Panc1 (cell line): ENCODE results near the gene CEP83.

Experiments used
- POLR2AphosphoS5 ChIP-seq: IDR thresholded peaks from 2 replicates; pipeline ENCODE4 v1.6.1; 2012; ENCODE audit warnings: mild to moderate bottlenecking, low read depth, low read length, moderate library complexity
- SIN3A ChIP-seq: IDR thresholded peaks from 2 replicates; pipeline ENCODE4 v1.6.1; 2012; ENCODE audit warnings: low read depth, mild to moderate bottlenecking, low read length, moderate library complexity, borderline replicate concordance; ENCODE audit not compliant: insufficient read depth
- TCF7L2 ChIP-seq: IDR thresholded peaks from 2 replicates; pipeline ENCODE4 v1.6.1; 2011; ENCODE audit warnings: mild to moderate bottlenecking, low read depth, low read length, inconsistent platforms
- TF ChIP-seq, protein P1 (sequence below): fragments of 450-650 bp; IDR thresholded peaks from 2 replicates; pipeline ENCODE4 v1.5.1; 2017; ENCODE audit warnings: mild to moderate bottlenecking

DNA sequence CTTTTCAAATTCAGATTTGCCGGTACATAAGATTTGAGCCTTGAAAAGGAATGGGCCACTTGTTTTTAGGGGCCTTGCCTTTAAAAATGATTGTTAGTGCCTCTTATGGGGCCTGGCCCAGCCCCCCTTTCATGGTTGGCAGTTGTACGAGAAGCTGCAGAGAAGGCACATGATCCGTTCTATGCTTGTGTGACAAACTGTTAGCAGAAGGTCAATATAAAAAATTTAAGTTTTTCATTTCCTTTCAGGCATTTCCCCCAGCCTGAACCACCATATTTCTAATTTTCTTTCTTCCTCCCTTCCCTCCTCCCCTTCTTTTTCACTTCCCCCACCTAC, 192.2 kb downstream of the CEP83 start:
- TF ChIP-seq POLR2AphosphoS5 (no peak), TCF7L2 (no peak), SIN3A (no peak)
- TF ChIP-seq, protein P1, sequence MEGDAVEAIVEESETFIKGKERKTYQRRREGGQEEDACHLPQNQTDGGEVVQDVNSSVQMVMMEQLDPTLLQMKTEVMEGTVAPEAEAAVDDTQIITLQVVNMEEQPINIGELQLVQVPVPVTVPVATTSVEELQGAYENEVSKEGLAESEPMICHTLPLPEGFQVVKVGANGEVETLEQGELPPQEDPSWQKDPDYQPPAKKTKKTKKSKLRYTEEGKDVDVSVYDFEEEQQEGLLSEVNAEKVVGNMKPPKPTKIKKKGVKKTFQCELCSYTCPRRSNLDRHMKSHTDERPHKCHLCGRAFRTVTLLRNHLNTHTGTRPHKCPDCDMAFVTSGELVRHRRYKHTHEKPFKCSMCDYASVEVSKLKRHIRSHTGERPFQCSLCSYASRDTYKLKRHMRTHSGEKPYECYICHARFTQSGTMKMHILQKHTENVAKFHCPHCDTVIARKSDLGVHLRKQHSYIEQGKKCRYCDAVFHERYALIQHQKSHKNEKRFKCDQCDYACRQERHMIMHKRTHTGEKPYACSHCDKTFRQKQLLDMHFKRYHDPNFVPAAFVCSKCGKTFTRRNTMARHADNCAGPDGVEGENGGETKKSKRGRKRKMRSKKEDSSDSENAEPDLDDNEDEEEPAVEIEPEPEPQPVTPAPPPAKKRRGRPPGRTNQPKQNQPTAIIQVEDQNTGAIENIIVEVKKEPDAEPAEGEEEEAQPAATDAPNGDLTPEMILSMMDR = no peak
